ENCODE data around the gene UBE2J2.

UBE2J2 gene

GRCh38 chr1:1309251-1310108 lies 35.8 kb upstream of the UBE2J2 start:
- DNase-seq, result peak; percentile 43

- DNase-seq, result no peak
These were observed 35.1 kb upstream of the UBE2J2 start for GRCh38 chr1:1308756-1309250.

GRCh38 chr1:1307923-1308755 lies 34.5 kb upstream of the UBE2J2 start, which contains the start of the genes ACAP3 and PUSL1:
TSS of gene ACAP3 (minus strand) at chr1:1307930. CDS start at chr1:1307815, 115 bp downstream.
TSS of gene PUSL1 (plus strand) at chr1:1308597. CDS start at chr1:1308644, 47 bp downstream.
- DNase-seq, result peak; percentile 92

- peak; percentile 41 for DNase-seq
These were observed 33.7 kb upstream of the UBE2J2 start for GRCh38 chr1:1307261-1307922.

DNA sequence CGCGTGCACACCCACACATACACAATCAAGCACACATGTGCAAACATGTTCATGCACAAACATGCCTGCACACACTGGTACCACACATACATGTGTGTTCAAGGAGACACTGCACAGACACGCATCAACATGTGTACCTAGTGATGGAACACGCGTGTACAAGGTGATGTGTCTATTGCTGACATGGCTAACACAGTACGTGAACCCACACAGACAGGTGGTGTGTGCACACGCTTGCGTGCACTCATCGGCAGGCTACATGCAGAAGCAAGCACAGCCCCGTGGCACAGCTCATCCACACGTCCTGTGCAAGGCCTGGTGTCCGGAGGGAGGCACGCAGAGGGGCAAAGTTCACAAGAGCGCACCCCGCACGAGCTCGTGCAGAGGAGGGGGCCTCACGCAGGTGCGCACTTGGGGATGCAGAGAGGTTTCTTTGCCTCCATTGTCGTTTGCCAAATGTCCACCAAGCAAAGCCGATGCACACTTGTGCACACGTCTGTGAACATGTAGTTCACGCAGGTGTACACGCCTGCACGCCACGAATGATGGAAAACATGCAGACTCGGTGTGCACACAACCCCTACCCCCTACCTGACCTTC lies 33.1 kb upstream of the UBE2J2 start:
- DNase-seq, result no peak

- DNase-seq, result no peak
These were observed 32.5 kb upstream of the UBE2J2 start for GRCh38 chr1:1306070-1306660.

- peak; percentile 79 for DNase-seq
These were observed 31.8 kb upstream of the UBE2J2 start for GRCh38 chr1:1305300-1306069.

- DNase-seq, result no peak
These were observed 31.0 kb upstream of the UBE2J2 start for GRCh38 chr1:1304331-1305299.

DNA sequence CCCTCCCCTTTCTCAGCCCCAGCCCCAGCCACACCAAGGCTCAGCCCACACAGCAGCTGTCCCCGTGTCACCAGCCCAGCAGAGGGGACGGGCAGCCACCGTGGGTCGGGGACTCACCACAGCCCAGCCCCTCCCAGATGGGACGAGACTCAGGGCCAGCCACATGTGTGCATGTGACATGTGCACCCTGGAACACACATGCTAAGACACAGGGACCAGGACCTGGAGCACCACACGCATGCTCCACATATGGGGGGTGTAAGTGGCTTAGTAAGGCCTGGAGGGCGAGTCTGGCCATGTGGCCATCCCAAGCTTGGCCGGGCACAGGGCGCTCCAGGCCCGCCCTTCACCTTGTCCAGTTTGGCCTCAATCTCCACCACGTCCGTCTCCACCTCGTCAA lies 30.1 kb upstream of the UBE2J2 start:
- DNase-seq, result no peak

DNA sequence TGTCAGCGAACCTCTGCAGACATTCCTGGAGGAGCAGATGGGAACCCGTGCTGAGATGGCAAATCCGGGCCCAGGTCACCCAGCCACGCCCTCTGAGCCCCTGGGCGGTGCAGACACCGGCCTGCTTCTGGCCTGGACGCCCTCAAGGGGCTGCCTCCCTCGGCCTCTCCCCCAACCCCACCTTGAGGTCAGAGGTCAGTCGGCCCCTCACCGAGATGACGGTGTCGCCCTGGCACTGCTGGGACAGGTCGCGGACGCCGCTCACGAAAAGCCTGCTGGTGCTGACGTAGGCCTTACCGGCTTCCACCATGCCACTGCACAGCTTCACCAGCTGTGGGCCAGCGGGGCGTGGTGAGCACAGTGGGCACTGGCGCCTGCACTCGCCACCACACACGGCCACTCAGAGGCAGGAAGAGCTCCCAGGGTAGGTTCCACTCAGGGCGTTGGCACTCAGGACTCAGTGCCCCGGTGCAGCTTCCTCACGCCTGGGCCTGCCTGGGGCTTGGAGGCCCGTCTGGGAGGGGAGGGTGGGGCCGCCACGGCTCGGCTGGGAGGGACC lies 29.4 kb upstream of the UBE2J2 start:
- DNase-seq, result no peak

DNA sequence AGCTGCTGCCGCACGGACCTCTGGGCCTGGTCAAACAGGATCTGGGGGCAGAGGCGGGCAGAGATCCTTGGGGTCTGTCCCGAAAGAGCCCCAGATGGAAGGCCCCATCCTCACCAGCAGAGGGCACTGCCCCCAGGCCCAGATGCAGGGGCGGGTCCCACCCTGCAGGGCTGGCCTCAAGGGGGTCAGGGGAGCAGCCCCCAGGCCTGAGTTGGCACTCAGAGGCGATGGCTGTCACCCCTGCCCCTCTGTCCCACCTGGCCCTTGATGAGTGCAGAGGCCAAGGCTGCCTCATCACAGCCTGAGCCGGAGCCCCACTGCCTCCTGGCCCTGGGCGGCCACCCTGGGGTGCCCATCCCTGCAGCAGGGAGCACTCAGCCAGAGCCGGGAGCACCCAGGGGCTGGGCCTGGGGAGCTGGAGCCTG lies 28.4 kb upstream of the UBE2J2 start:
- DNase-seq, result no peak

- no peak for DNase-seq
These were observed 26.7 kb upstream of the UBE2J2 start for GRCh38 chr1:1300352-1300739.

GRCh38 chr1:1299686-1300351 lies 26.2 kb upstream of the UBE2J2 start:
- no peak for DNase-seq

GRCh38 chr1:1298861-1299685 lies 25.4 kb upstream of the UBE2J2 start:
- DNase-seq, result no peak

- no peak for DNase-seq
These were observed 24.3 kb upstream of the UBE2J2 start for GRCh38 chr1:1297802-1298424.

- no peak for DNase-seq
These were observed 22.7 kb upstream of the UBE2J2 start for GRCh38 chr1:1296070-1297061.

Measured in activated T-cell treated with anti-CD3 and anti-CD28 coated beads, Interleukin-2, amount 50 U/mL, for 1 hour (primary cell).